HG03565 (cell line): ENCODE measurements around the gene CCL4.

Source experiments
- ATAC-seq: cut with Tn5 transposase; IDR thresholded peaks from one replicate; pipeline ENCODE4 v1.9.1; 2021; ENCODE audit warnings: mild to moderate bottlenecking, moderate library complexity; ENCODE audit not compliant: unreplicated experiment

Gene CCL4

DNA sequence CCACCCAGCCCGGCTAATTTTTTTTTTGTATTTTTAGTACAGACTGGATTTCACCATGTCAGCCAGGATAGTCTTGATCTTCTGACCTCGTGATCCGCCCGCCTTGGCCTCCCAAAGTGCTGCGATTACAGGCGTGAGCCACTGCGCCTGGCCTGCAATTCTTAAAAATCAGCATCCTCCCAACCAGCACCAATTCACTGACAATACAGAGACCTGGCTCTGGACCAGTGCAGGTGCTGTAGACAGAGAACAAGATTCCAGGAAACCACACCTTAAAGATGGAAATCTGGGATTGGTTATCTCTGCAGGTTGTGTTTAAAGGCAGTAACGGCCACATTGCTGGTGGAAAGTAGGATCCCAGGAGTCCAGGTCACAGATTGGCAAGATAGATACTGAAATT lies 39.2 kb downstream of the CCL4 start:
- no peak for ATAC-seq

DNA sequence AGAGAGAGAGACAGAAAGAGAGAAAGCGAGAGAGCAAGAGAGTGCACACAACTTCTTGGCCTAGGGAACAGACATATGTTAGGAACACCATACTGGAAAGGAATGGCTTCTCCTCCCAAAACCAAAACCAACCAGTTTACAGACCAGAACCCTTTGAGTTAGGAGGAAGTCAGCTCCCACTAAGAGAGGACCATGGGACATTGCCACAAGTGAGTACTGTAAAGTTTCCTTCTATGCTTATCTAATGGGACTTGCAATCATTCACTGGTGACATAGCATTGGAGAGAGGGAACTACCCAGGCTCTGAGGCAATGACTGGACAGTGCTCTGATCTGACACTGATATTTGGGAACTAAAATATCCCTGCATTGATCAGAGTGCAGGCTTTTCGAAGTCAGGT lies 40.4 kb downstream of the CCL4 start:
- ATAC-seq, result no peak

DNA sequence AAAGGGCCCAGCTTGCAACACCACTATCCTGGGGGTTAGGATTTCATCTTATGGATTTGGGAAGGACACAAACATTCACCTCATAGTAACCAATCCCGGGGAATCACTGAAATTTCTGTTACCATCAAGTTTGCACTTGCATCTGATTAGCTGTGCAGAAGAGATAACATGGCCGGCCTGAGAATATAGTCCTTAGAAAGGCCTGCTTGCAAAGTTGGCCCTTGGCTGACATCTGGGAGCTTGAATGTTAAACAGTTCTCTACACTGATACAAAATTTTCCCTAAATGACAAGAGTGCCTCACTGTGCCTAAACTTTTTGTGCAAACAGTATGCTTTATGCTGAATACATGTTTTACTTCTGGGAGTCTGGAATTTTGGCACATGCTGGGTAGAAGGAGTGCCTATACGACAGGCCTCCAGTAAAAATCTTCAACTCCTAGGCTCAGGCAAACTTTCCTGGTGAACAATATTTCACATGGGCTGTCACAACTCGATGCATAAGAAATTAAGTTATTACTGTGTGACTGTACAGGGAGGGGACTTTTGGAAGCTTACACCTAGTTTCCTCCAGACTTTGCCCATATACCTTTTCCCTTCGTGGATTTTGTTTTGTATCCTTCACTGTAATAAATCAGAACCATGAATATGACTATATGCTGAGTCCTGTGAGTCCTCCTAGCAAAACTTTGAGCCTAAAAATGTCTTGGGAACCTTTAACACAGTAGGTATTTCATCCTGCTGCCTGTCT lies 41.5 kb downstream of the CCL4 start:
- ATAC-seq, result no peak

DNA sequence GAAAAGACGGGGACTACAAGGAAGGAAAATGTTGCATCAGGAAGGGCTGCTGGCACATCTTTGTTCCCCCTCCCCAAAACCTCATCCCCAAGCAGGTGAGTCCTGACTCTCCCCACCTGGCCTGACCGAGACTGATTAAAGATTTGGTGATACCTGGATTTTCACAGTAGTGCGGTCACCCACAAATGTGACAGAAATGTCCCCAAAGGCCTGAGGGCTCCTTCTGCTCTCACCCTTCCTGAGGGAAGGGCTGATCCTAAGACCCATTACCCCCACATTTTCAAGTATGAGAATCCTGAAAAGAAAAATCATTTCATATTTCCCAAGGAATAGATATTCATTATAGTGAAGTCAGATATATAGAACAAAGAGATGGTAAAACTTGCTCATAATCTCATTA lies 44.0 kb downstream of the CCL4 start:
- no peak for ATAC-seq

DNA sequence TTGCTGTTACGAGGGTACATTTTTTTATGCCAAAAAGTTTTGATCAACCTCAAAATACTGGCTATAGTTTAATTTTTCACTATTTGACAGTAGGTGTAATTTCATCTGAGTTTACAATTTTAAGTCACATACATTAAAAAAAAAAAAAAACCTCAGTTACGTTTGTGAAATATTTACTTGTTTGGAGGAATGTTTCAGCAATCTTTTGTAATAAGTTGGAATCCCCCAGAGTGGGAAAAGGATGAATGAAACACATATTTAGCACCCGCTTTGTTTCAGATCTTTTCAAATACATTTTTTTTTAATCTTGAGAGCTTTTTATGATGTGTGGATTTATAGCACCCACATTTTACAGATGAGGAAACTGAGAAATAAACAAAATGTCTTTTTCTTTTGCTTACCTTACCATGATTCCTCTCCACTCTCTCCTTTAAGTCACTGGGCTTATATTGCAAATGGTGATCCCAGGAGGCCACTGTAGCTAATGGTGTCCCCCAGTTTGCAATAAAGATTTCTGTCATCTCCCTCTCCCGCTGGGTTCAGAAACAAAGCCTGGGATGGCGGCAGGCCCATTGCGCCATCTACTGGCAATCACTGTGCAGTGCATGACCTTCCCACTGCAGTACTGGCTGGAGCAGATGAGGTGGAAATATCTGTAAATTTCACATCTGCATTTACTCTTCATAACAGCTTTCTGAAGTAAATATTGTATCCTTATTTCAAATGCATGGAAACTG lies 45.1 kb downstream of the CCL4 start:
- peak; percentile 61 for ATAC-seq

DNA sequence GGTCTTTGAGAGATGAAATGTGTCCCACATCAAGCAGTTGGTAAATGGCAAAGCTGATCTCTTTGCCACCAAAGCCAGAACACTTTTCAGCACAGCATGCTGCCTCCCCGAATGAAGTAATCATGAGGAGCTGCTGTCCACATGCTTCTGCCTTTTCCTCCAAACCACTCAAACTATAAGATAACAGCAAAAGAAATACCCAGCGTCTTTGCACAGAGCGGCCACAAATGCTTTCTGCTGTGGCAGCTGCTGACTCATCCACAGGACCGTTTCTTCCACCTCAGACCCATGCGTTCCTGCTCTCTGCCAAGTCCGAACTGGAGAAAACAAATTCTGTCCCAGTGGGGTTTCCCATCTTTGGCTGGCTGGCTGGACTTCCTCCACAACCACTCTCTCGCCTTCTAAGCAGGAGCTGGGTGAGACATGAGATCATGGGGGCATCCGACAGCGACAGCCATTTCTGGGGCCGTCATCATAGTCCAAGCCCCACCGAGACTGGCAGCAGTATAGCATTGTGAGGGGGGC lies 45.7 kb downstream of the CCL4 start:
- ATAC-seq, result peak; percentile 13

DNA sequence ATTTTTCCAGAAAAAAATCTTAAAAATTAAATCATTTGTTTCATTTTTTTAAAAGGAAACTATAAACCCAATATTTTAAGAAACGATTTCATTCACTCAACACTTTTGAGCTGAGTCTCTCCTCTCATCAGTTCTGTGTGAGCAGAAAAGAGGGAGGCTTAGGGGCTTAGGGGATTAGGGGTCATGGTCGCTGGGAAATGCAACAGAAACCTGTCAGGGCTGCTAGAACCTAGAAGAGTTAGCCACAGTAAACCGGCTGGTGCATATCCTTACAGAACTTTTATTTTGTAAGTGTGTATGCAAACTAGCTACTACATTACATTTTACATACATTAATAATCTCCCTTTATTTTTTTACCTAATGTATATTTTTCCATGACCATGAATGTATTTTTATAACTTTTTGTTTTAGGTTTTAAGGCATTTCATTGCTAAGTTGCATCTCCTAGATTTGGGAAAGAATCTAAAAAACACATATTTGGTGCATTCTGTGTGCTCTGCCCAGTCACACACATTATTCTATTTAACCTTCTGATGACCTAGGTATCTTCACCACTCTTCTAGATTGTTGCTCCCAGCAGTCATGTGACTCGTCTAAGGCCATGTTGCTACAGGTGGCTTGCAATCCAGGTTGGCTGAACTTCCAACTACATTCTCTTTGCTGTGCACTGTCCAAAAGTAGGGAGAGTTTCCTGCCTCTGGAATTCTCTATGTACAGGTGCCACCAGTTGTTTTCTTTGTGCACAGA lies 48.4 kb downstream of the CCL4 start:
- no peak for ATAC-seq

DNA sequence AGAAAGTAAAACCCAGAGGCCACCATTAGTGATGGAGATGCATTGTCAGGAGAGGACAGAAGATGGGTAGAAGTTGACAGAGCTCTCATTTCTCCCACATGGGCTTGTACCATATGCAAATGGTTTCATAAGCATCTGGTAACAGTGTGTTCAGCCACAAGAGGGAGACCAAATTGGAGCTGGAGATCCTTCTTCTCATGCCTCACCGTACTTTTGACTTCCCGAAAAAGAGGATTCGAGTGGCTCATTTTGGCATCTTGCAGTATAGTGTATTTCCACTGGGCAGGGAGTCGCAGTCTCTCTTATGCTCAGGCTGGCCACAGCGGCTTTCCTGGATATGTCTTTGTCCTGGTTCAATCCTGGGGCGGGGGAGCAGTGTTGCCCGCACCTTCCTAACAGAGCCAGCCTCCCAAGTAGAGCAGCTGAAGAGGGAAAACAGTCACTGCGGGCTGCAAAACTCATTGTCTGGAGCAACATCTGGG lies 49.1 kb downstream of the CCL4 start:
- ATAC-seq, result no peak

DNA sequence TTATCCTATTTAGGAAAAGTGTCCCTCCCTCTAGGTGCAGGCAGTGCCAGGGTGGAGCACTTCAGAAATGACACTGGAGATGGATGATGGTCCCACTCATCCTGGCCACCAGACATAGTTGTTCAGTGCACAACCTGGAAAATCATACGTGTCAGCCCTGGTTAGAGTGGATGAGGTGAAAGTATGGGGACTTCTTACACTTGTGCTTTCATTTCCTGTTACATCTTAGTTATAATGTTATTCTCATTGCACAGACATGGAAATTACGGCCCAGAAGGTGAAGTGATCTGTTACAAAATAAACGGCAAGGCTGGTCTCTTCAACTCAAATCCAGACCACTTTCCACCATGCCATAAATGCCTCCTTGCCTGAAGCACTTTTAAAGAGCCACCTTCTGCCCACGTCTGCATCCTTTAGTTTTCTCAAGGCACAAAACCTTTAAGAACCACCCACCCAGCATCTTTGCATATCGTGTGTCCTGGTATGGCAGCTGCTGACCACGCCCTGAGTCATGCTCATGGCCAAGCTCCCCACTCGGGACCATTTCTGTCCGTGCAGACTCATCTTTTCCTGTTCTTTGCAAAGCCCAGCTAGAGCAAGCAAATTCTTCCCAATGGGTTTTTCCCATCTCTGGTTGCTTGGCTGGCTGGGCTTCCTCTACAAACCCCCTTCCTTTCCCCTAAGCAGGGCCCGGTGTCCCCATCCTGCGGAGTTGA lies 50.4 kb downstream of the CCL4 start:
- ATAC-seq, result no peak
